ENCODE results near the gene POP7. TPM values are rescaled to one million over a fixed set of nuclear protein-coding genes. Genes with fewer than 3 reads are reported as not detected.
A peak's percentile ranks its signal among the peaks of the same experiment; 100 is the strongest.

POP7 gene
- total RNA-seq, 6 experiments from 2014 or later, result 30.2 to 42.2 (median 34.4) TPM

DNA sequence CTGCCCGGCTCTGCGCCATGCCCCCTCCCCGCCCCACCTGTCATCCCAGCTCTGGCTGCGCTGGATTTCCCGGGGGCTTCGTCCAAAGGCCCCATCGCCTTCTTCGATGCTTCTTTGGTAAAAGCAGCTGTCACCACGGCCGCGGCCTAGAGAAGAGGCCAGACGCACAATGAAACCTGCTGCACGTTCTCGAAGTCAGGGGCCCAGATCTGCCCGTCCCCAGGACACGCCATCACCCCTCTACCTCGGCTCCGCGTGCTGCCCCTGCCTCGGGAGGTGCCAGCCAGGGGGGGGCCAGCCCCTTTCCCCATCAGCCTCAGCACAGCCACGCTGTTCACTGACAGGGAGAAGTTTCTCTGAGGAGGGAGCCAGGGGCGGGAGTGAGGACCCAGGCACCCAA, 18.7 kb upstream of the POP7 start:
- H3K27ac Mint-ChIP-seq, result no peak overlapping the region
- peaks cover 28% of the 10 kb centered on the region for H3K4me1 Mint-ChIP-seq (ENCODE audit: low read depth)
- no peaks in the 10 kb centered on the region for H3K9me3 Mint-ChIP-seq
- no peak for DNase-seq
- peaks cover 2% of the 10 kb centered on the region; the same call in 1 of the 2 replicates for H3K27me3 Mint-ChIP-seq (ENCODE audit: insufficient read depth)
- H3K36me3 Mint-ChIP-seq (ENCODE audit: low read depth), result peaks cover 9% of the 10 kb centered on the region; the same call in 1 of the 2 replicates
- H3K4me3 Mint-ChIP-seq, result no peak overlapping the region
- TF ChIP-seq, protein P1, sequence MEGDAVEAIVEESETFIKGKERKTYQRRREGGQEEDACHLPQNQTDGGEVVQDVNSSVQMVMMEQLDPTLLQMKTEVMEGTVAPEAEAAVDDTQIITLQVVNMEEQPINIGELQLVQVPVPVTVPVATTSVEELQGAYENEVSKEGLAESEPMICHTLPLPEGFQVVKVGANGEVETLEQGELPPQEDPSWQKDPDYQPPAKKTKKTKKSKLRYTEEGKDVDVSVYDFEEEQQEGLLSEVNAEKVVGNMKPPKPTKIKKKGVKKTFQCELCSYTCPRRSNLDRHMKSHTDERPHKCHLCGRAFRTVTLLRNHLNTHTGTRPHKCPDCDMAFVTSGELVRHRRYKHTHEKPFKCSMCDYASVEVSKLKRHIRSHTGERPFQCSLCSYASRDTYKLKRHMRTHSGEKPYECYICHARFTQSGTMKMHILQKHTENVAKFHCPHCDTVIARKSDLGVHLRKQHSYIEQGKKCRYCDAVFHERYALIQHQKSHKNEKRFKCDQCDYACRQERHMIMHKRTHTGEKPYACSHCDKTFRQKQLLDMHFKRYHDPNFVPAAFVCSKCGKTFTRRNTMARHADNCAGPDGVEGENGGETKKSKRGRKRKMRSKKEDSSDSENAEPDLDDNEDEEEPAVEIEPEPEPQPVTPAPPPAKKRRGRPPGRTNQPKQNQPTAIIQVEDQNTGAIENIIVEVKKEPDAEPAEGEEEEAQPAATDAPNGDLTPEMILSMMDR (IDR thresholded peaks at IDR 0.05), result no peak

DNA sequence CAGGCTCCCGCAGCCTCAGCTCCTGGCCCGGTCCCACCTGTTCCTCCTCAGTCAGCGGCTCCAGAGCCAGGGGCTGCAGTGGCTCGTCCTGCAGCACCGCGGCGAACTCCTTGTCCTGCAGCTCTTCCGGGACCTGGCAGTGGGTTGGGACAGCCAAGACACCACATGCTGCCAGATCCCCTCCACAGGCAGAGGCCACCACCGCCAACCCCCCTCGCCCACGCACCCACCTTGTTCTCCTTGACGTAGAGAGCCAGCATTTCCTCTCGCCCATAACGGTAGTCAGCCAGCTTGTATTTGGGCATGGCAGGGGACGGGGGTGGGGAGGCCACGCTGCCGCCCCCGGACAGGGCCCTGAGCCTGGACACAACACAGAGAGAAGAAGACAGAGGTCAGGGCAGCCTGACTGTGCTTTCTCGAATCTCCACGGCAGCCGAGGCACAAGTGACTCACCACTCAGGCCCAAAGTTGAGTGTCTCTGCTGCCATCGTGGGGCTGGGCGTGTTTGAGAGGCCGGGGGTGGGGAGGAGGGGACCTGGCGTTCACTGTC, 18.1 kb upstream of the POP7 start:
- H3K36me3 Mint-ChIP-seq (ENCODE audit: low read depth), result peaks cover 9% of the 10 kb centered on the region; the same call in 1 of the 2 replicates
- DNase-seq, result peak; percentile 52
- peaks cover 2% of the 10 kb centered on the region; the same call in 1 of the 2 replicates for H3K27me3 Mint-ChIP-seq (ENCODE audit: insufficient read depth)
- H3K4me3 Mint-ChIP-seq, result no peak overlapping the region
- peak overlapping the region; percentile 80 for H3K27ac Mint-ChIP-seq
- H3K9me3 Mint-ChIP-seq, result no peaks in the 10 kb centered on the region
- TF ChIP-seq, protein P1 (IDR thresholded peaks at IDR 0.05), result 0 out of 2 replicates have a peak, but pooled peaks have one; percentile 29
- H3K4me1 Mint-ChIP-seq (ENCODE audit: low read depth), result peaks cover 30% of the 10 kb centered on the region

DNA sequence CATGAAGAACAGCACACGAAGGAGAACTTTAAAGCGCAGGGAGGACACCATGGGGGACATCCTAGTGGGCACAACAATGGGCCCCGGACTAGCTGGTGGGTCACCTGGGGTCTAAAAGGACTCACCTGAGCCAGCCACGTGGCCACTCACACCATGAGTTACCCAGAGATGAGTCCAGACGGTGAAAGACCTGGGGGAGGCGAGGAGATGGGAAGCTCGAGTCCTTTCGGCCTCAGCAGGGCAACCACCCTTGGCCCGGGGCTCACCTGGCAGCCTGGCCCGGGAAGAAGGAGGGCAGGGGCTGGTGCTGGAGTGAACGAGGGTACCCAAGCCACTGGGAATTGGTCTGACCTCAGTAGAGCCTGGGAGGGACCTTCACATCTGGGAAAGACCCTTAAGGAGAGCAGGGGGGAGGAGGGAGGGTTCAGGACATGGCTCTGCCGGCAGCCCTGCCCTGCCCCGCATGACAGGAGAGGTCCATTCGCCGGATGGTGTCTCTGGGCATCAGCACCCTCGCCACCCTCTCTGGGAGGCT, 17.5 kb upstream of the POP7 start:
- Mint-ChIP-seq H3K36me3 (ENCODE audit: low read depth) (peaks cover 10% of the 10 kb centered on the region; the same call in 1 of the 2 replicates), H3K9me3 (no peaks in the 10 kb centered on the region), H3K4me1 (ENCODE audit: low read depth) (peaks cover 34% of the 10 kb centered on the region), H3K4me3 (no peak overlapping the region), H3K27ac (peak overlapping the region; percentile 80), H3K27me3 (ENCODE audit: insufficient read depth) (no peaks in the 10 kb centered on the region; the same call in 1 of the 2 replicates)
- TF ChIP-seq, protein P1 (IDR thresholded peaks at IDR 0.05), result peak; percentile 26; the same call in 1 of the 2 replicates
- DNase-seq, result no peak

DNA sequence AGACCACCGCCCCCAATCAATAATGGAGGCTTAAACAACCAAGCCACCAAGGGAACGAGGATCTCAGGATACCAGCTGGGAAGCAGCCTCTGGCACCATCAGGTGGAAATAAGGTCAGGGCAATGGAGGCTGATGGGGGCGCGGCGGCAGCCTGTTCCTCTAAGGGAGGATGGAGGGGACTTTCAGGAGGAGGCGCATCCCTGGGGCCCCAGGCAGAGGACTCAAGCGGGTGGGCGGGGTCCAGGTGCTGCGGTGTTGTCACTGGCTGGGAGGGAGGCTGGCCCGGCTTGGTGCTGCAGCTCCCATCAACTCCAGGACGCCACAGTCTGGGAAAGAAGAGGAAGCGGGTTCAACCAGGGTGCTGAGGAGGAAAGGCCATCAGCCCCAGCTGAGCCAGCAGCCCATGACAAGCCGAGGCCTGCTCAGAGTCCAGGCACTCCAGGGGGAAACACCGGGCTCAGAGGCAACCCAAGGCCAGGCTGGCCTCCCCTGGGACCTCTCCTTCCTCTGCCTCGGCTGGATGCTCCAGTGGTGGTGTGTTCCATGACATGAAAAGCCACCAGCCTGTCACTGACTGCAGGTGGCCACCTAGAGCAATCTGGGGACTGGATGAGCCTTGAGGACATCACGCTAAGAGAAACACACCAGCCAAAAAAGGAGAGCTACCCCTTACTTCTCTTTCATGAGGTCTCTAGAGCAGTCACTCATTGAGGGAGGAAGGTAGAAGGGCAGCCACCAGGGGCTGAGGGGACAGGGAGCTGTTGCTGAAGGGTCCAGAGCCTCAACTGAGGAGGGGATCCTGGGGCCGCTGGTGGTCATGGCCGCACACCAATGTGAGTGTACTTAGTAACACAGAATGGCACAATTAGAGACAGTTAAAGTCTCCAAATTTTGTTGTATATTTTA, 16.4 kb upstream of the POP7 start:
- H3K27ac Mint-ChIP-seq, result peak overlapping the region; percentile 54
- no peak overlapping the region for H3K4me3 Mint-ChIP-seq
- no peaks in the 10 kb centered on the region; the same call in 1 of the 2 replicates for H3K27me3 Mint-ChIP-seq (ENCODE audit: insufficient read depth)
- peaks cover 10% of the 10 kb centered on the region; the same call in 1 of the 2 replicates for H3K36me3 Mint-ChIP-seq (ENCODE audit: low read depth)
- no peak for DNase-seq
- no peaks in the 10 kb centered on the region for H3K9me3 Mint-ChIP-seq
- H3K4me1 Mint-ChIP-seq (ENCODE audit: low read depth), result peaks cover 34% of the 10 kb centered on the region
- TF ChIP-seq, protein P1 (IDR thresholded peaks at IDR 0.05), result peak; percentile 26; the same call in 1 of the 2 replicates

DNA sequence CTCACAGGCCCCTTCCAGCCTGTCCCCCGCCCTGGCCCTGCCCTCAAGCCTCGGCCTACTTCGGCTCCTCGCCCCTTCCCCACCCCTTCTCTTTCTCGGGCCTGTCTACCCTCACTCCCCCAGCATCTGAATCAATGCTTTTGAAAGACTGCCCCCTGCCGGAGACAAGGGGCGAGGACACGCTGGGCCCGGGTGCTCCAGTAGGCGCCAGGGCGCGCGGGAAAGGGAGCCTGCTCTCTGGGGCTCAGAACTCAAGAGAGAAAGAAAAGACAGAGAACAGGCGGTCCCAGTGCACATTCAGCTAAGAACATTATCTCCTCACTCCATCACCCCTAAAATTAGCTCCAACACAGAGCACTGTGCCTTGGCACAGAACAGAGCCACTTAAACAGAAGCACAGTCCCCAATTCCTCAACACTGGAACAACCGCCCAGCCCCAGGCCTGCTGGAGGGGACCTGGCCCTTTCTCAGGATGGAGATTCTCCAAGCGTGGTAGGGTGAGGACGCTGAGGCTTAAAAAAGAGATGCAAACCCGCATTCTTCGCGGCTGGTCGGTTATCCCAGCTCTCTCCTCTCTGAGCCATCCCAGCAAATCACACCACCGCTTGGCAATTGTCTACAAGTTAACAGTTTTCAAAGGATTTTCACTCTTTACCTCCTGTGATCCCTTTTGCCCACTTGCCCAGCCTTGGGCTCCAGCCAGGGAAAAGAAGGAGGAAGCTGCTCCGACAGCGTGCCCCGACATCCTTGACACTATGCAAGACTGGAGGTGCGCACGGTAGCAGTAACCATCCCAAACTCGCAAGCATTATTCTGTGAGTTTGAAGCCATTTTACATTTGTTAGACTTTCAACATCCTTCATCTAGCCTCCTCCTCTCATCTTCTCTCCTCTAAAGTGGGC, 14.0 kb upstream of the POP7 start:
- peak; percentile 48 for DNase-seq
- Mint-ChIP-seq H3K4me1 (ENCODE audit: low read depth) (peaks cover 34% of the 10 kb centered on the region), H3K27ac (peak overlapping the region; percentile 81)

More for the DNA sequence above, 14.0 kb upstream of the POP7 start:
- peak overlapping the region; percentile 95 for H3K4me3 Mint-ChIP-seq
- no peaks in the 10 kb centered on the region; the same call in 1 of the 2 replicates for H3K27me3 Mint-ChIP-seq (ENCODE audit: insufficient read depth)
- H3K9me3 Mint-ChIP-seq, result no peaks in the 10 kb centered on the region
- H3K36me3 Mint-ChIP-seq (ENCODE audit: low read depth), result peaks cover 4% of the 10 kb centered on the region; the same call in 1 of the 2 replicates
- TF ChIP-seq, protein P1 (IDR thresholded peaks at IDR 0.05), result peak; percentile 95

Data from HFFc6 (cell line).